HL-60 (cell line): ENCODE results near the gene MRPL11.
A peak's percentile ranks its signal among the peaks of the same experiment; 100 is the strongest.
"Not testable (repeated sequence)": the region's sequence is repeated elsewhere in the genome, so short reads cannot be mapped to it uniquely, and the experiment has no call there.

Experiments
- DNase-seq, 2 experiments: peaks; one replicate each; pipeline ENCODE4 v3.0.0-alpha.2; 2010 to 2020; ENCODE audit warnings: low read depth in 1 of 2, low spot score in 1 of 2
- H3K27ac ChIP-seq: fragments of 250-450 bp; sonication (Bioruptor Pico); replicated peaks from 2 replicates; pipeline ENCODE4 v1.5.1; 2020; ENCODE audit warnings: mild to moderate bottlenecking, moderate library complexity
- H3K27me3 ChIP-seq: fragments of 250-450 bp; sonication (Bioruptor Pico); 2 replicates; pipeline ENCODE4 v1.5.1; 2021; ENCODE audit warnings: mild to moderate bottlenecking, moderate library complexity; ENCODE audit not compliant: insufficient read depth, poor library complexity, severe bottlenecking
- H3K4me3 ChIP-seq: replicated peaks from 2 replicates; pipeline ENCODE4 v1.5.1; 2011; ENCODE audit warnings: mild to moderate bottlenecking, control low read depth, low read length; ENCODE audit not compliant: insufficient read depth
- GABPA ChIP-seq: IDR thresholded peaks from 2 replicates; pipeline ENCODE4 v1.6.1; 2012; ENCODE audit warnings: low read depth
- POLR2AphosphoS5 ChIP-seq: IDR thresholded peaks from 2 replicates; pipeline ENCODE4 v1.6.1; 2012; ENCODE audit warnings: low read depth
- SPI1 ChIP-seq: IDR thresholded peaks from 2 replicates; pipeline ENCODE4 v1.6.1; 2012; ENCODE audit warnings: low read depth, mild to moderate bottlenecking, borderline replicate concordance
- TF ChIP-seq, protein P1 (sequence below): IDR thresholded peaks from 2 replicates; pipeline ENCODE4 v1.6.1; 2012; ENCODE audit warnings: low read depth; ENCODE audit not compliant: insufficient replicate concordance
- TF ChIP-seq, protein P2 (sequence below): IDR thresholded peaks from one replicate; pipeline ENCODE4 v1.5.1; 2011; ENCODE audit warnings: low read length, control low read depth, inconsistent platforms; ENCODE audit not compliant: insufficient read depth

MRPL11 gene

GRCh38 chr11:66443602-66444001 lies 5.0 kb upstream of the MRPL11 start:
- Histone ChIP-seq H3K27me3 (no peaks in the 10 kb centered on the region), H3K4me3 (no peak overlapping the region), H3K27ac (peak overlapping the region; percentile 45)
- TF ChIP-seq POLR2AphosphoS5 (peak; percentile 61; the same call in 1 of the 2 replicates), GABPA (no peak), SPI1 (peak; percentile 92)
- TF ChIP-seq, protein P1, sequence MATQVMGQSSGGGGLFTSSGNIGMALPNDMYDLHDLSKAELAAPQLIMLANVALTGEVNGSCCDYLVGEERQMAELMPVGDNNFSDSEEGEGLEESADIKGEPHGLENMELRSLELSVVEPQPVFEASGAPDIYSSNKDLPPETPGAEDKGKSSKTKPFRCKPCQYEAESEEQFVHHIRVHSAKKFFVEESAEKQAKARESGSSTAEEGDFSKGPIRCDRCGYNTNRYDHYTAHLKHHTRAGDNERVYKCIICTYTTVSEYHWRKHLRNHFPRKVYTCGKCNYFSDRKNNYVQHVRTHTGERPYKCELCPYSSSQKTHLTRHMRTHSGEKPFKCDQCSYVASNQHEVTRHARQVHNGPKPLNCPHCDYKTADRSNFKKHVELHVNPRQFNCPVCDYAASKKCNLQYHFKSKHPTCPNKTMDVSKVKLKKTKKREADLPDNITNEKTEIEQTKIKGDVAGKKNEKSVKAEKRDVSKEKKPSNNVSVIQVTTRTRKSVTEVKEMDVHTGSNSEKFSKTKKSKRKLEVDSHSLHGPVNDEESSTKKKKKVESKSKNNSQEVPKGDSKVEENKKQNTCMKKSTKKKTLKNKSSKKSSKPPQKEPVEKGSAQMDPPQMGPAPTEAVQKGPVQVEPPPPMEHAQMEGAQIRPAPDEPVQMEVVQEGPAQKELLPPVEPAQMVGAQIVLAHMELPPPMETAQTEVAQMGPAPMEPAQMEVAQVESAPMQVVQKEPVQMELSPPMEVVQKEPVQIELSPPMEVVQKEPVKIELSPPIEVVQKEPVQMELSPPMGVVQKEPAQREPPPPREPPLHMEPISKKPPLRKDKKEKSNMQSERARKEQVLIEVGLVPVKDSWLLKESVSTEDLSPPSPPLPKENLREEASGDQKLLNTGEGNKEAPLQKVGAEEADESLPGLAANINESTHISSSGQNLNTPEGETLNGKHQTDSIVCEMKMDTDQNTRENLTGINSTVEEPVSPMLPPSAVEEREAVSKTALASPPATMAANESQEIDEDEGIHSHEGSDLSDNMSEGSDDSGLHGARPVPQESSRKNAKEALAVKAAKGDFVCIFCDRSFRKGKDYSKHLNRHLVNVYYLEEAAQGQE = no peak
- TF ChIP-seq, protein P2, sequence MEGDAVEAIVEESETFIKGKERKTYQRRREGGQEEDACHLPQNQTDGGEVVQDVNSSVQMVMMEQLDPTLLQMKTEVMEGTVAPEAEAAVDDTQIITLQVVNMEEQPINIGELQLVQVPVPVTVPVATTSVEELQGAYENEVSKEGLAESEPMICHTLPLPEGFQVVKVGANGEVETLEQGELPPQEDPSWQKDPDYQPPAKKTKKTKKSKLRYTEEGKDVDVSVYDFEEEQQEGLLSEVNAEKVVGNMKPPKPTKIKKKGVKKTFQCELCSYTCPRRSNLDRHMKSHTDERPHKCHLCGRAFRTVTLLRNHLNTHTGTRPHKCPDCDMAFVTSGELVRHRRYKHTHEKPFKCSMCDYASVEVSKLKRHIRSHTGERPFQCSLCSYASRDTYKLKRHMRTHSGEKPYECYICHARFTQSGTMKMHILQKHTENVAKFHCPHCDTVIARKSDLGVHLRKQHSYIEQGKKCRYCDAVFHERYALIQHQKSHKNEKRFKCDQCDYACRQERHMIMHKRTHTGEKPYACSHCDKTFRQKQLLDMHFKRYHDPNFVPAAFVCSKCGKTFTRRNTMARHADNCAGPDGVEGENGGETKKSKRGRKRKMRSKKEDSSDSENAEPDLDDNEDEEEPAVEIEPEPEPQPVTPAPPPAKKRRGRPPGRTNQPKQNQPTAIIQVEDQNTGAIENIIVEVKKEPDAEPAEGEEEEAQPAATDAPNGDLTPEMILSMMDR = no peak
- peak; percentile 81 to 93 for DNase-seq

- DNase-seq, H3K4me3 ChIP-seq, H3K27ac ChIP-seq, H3K27me3 ChIP-seq: not testable (repeated sequence)
Measured at GRCh38 chr11:66440940-66441282, 2.3 kb upstream of the MRPL11 start.

DNA sequence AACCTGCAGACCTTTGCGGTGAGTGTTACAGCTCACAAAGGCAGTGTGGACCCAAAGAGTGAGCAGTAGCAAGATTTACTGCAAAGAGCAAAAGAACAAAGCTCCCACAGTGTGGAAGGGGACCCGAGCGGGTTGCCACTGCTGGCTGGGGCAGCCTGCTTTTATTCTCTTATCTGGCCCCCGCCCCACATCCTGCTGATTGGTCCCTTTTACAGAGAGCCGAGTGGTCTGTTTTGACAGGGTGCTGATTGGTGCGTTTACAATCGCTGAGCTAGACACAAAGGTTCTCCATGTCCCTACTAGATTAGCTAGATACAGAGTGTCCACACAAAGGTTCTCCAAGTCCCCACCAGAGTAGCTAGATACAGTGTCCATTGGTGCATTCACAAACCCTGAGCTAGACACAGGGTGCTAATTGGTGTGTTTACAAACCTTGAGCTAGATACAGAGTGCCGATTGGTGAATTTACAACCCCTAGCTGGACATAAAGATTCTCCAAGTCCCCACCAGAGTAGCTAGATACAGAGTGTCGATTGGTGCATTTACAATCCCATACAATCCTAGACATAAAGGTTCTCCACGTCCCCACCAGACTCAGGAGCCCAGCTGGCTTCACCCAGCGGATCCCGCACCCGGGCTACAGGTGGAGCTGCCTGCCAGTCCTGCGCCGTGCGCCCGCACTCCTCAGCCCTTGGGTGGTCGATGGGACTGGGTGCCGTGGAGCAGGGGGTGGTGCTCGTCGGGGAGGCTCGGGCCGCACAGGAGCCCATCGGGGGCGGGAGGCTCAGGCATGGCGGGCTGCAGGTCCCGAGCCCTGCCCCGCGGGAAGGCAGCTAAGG lies 1.7 kb upstream of the MRPL11 start:
- not testable (repeated sequence) for H3K27ac ChIP-seq, H3K4me3 ChIP-seq, DNase-seq, H3K27me3 ChIP-seq

DNA sequence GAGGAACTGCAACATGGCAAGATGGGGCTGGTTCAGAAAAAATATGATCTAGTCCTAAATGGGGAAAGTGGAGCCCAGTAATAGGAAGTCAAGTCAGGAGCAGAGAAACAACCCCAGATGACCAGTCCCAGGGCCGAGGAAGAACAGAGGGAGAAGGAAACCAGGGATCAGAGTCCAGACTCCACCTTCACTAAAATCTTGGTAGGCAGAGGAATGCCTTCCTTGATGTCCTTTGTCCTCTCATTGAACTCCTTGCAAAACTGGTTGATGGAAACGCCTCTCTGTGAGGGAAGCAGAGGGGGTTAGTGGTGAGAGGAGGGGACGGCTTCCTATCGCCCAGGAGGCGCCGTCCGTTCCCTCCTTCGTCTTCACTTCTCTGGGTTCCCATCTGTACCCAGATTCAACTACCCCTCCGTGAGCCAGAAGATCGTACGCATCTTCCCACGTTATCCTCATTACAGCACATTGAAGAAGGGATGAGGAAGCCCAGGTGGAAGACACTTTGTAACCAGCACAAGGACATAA lies 607 bp downstream of the MRPL11 start:
- TF ChIP-seq GABPA (no peak), POLR2AphosphoS5 (0 out of 2 replicates have a peak, but pooled peaks have one; percentile 1)
- H3K27me3 ChIP-seq = no peaks in the 10 kb centered on the region
- peak in 1 of 2 experiments; percentile 6 for DNase-seq
- peak overlapping the region; percentile 95 for H3K27ac ChIP-seq
- peak overlapping the region; percentile 57 for H3K4me3 ChIP-seq

DNA sequence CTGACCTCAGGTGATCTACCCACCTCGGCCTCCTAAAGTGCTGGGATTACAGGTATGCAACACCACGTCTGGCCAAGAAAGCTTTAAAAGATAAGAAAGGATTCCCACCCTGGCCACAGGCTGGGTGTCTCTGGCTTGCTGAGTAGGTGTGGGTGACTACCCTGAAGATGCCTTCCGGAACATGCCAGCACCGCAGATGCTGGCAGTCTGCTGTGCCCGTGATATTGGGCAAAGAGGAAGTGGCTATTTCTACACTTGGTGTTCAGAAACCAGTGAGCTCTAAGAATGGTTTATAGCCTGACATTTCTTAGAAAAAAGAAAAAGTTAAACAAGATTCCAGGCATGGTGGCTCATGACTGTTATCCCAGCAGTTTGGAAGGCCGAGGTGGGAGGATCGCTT lies 6.1 kb downstream of the MRPL11 start:
- TF ChIP-seq SPI1 (peak; percentile 98), POLR2AphosphoS5 (peak; percentile 54)
- TF ChIP-seq, protein P1 = no peak
- Histone ChIP-seq H3K4me3 (no peak overlapping the region), H3K27ac (peak overlapping the region; percentile 13; the same call in 1 of the 2 replicates), H3K27me3 (no peaks in the 10 kb centered on the region)
- DNase-seq = peak in 1 of 2 experiments; percentile 82

GRCh38 chr11:66431871-66432329 lies 6.7 kb downstream of the MRPL11 start:
- not testable (repeated sequence) for H3K4me3 ChIP-seq, H3K27ac ChIP-seq, DNase-seq, H3K27me3 ChIP-seq

GRCh38 chr11:66431287-66431686 lies 7.4 kb downstream of the MRPL11 start:
- H3K27ac ChIP-seq, H3K4me3 ChIP-seq, DNase-seq, H3K27me3 ChIP-seq: not testable (repeated sequence)
